Measurements from ENCODE around the gene PIH1D1.
"Not testable (repeated sequence)": the region's sequence is repeated elsewhere in the genome, so short reads cannot be mapped to it uniquely, and the experiment has no call there.

The PIH1D1 gene

GRCh38 chr19:49453013-49453756 is 1.6 kb upstream of the PIH1D1 start, which contains the start of gene ALDH16A1:
Gene ALDH16A1 (plus strand): TSS chr19:49453225. CDS start chr19:49453332, 107 bp downstream.
- peak; percentile 93 to 98 (median 94) for DNase-seq

GRCh38 chr19:49450405-49450804 is 1.2 kb downstream of the PIH1D1 start:
- DNase-seq, result no peak

GRCh38 chr19:49448432-49448786 is 3.2 kb downstream of the PIH1D1 start:
- DNase-seq, result no peak

GRCh38 chr19:49447485-49448431 is 3.9 kb downstream of the PIH1D1 start:
- no peak for DNase-seq

GRCh38 chr19:49445997-49446396 is 5.6 kb downstream of the PIH1D1 start:
- DNase-seq, result no peak

GRCh38 chr19:49444100-49444700 is 7.4 kb downstream of the PIH1D1 start:
- DNase-seq, result not testable (repeated sequence)

GRCh38 chr19:49443366-49444099 is 8.1 kb downstream of the PIH1D1 start:
- peak; percentile 86 to 88 (median 88) for DNase-seq

- DNase-seq, result peak; percentile 28 to 41 (median 30)
Measured at GRCh38 chr19:49442771-49443365, 8.7 kb downstream of the PIH1D1 start.

GRCh38 chr19:49442354-49442753 is 9.3 kb downstream of the PIH1D1 start:
- no peak for DNase-seq

- DNase-seq, result no peak
Measured at GRCh38 chr19:49441960-49442350, 9.7 kb downstream of the PIH1D1 start.

- DNase-seq, result no peak
Measured at GRCh38 chr19:49441210-49441959, 10.2 kb downstream of the PIH1D1 start, which contains the start of gene SLC17A7. Gene SLC17A7 (minus strand): TSS chr19:49441527. CDS start chr19:49441379, 148 bp downstream.

GRCh38 chr19:49440439-49441209 is 11.0 kb downstream of the PIH1D1 start:
- DNase-seq, result no peak

GRCh38 chr19:49439836-49440235 is 11.8 kb downstream of the PIH1D1 start:
- no peak for DNase-seq

GRCh38 chr19:49438261-49438660 is 13.4 kb downstream of the PIH1D1 start:
- no peak for DNase-seq

GRCh38 chr19:49437231-49437630 is 14.4 kb downstream of the PIH1D1 start:
- no peak for DNase-seq

- DNase-seq, result peak in 1 of 4 experiments; percentile 27
Measured at GRCh38 chr19:49436381-49437017, 15.1 kb downstream of the PIH1D1 start.

- no peak for DNase-seq
Measured at GRCh38 chr19:49435670-49436069, 15.9 kb downstream of the PIH1D1 start.

- DNase-seq, result no peak
Measured at GRCh38 chr19:49434907-49435583, 16.6 kb downstream of the PIH1D1 start.

GRCh38 chr19:49433240-49433901 is 18.2 kb downstream of the PIH1D1 start:
- DNase-seq, result no peak

Data from activated CD4-positive, CD25-positive, alpha-beta regulatory T cell (primary cell).